ENCODE measurements around the gene WNT7B. TPM values are rescaled to one million over a fixed set of nuclear protein-coding genes. Genes with fewer than 3 reads are reported as not detected.

The WNT7B gene
- total and polyA plus RNA-seq, 2 experiments from 2014 or later: 0.10 TPM; not detected in 1

DNA sequence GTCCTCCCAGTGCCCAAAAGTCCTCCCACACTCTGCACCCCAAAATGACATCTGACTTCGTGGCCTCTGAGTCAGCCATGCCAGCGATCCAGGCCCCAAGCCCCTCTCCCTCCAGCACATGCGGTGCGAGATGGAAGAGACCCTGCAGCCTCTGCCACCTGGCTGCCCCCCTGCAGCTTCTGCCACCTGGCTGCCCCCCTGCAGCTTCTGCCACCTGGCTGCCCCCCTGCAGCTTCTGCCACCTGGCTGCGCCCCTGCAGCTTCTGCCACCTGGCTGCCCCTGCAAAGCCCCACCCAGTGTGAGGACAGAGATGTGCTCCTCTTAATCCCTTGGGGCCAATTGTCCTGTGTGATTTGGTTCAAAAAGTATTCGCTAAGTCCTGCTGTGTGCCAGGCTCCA lies 68.0 kb downstream of the WNT7B start (continued):
- TF ChIP-seq, protein P1, sequence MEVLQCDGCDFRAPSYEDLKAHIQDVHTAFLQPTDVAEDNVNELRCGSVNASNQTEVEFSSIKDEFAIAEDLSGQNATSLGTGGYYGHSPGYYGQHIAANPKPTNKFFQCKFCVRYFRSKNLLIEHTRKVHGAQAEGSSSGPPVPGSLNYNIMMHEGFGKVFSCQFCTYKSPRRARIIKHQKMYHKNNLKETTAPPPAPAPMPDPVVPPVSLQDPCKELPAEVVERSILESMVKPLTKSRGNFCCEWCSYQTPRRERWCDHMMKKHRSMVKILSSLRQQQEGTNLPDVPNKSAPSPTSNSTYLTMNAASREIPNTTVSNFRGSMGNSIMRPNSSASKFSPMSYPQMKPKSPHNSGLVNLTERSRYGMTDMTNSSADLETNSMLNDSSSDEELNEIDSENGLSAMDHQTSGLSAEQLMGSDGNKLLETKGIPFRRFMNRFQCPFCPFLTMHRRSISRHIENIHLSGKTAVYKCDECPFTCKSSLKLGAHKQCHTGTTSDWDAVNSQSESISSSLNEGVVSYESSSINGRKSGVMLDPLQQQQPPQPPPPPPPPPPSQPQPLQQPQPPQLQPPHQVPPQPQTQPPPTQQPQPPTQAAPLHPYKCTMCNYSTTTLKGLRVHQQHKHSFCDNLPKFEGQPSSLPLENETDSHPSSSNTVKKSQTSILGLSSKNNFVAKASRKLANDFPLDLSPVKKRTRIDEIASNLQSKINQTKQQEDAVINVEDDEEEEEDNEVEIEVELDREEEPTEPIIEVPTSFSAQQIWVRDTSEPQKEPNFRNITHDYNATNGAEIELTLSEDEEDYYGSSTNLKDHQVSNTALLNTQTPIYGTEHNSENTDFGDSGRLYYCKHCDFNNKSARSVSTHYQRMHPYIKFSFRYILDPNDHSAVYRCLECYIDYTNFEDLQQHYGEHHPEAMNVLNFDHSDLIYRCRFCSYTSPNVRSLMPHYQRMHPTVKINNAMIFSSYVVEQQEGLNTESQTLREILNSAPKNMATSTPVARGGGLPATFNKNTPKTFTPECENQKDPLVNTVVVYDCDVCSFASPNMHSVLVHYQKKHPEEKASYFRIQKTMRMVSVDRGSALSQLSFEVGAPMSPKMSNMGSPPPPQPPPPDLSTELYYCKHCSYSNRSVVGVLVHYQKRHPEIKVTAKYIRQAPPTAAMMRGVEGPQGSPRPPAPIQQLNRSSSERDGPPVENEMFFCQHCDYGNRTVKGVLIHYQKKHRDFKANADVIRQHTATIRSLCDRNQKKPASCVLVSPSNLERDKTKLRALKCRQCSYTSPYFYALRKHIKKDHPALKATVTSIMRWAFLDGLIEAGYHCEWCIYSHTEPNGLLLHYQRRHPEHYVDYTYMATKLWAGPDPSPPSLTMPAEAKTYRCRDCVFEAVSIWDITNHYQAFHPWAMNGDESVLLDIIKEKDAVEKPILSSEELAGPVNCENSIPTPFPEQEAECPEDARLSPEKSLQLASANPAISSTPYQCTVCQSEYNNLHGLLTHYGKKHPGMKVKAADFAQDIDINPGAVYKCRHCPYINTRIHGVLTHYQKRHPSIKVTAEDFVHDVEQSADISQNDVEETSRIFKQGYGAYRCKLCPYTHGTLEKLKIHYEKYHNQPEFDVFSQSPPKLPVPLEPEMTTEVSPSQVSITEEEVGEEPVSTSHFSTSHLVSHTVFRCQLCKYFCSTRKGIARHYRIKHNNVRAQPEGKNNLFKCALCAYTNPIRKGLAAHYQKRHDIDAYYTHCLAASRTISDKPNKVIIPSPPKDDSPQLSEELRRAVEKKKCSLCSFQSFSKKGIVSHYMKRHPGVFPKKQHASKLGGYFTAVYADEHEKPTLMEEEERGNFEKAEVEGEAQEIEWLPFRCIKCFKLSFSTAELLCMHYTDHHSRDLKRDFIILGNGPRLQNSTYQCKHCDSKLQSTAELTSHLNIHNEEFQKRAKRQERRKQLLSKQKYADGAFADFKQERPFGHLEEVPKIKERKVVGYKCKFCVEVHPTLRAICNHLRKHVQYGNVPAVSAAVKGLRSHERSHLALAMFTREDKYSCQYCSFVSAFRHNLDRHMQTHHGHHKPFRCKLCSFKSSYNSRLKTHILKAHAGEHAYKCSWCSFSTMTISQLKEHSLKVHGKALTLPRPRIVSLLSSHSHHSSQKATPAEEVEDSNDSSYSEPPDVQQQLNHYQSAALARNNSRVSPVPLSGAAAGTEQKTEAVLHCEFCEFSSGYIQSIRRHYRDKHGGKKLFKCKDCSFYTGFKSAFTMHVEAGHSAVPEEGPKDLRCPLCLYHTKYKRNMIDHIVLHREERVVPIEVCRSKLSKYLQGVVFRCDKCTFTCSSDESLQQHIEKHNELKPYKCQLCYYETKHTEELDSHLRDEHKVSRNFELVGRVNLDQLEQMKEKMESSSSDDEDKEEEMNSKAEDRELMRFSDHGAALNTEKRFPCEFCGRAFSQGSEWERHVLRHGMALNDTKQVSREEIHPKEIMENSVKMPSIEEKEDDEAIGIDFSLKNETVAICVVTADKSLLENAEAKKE (CRISPR knock-in tag; IDR thresholded peaks at IDR 0.05): no peak
- TF ChIP-seq EZH2phosphoT487 (IDR thresholded peaks at IDR 0.05; ENCODE audit: unreplicated experiment): no peak
- TF ChIP-seq NANOG (IDR thresholded peaks at IDR 0.05; ENCODE audit: borderline replicate concordance): no peak
- TF ChIP-seq STAT1 (IDR thresholded peaks at IDR 0.05; ENCODE audit: unreplicated experiment): no peak

DNA sequence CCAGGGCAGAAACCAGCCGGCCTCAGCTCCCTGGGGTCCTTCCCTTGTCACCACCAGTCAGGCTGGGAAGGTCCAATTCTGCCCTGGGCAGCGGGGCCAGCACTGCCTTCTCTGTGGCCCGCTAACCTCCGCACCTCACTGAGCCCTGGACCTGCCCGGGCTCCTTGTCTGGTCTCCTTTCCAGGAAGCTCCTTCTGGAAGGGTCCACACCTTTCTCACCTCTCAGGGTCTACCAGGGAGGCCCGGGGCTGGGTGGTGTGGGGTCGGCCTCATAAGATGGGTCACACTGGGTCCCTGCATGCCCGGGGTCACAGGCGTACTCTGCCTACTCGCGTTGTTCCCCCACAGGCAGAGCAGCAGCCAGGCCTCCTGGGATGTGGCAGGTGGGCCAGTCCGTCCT lies 69.0 kb downstream of the WNT7B start:
- no peaks in the 10 kb centered on the region for H3K36me3 ChIP-seq (ENCODE audit: insufficient read depth)
- no peaks in the 10 kb centered on the region for H3K79me2 ChIP-seq (replicated peaks; ENCODE audit: insufficient read depth)
- H3K27ac ChIP-seq (ENCODE audit: low read depth): no peak overlapping the region
- no peak overlapping the region for H3K4me3 ChIP-seq
- H3K9me3 Mint-ChIP-seq: no peaks in the 10 kb centered on the region
- peaks cover 7% of the 10 kb centered on the region for H3K27me3 Mint-ChIP-seq (ENCODE audit: insufficient read depth, low read depth, poor library complexity)
- no peak overlapping the region for H3K4me2 ChIP-seq
- H3K4me3 Mint-ChIP-seq: no peak overlapping the region
- no peak for DNase-seq (ENCODE audit: low spot score)
- no peak overlapping the region for H3K27ac Mint-ChIP-seq
- no peaks in the 10 kb centered on the region for H3K36me3 Mint-ChIP-seq (ENCODE audit: low read depth)
- H3K27me3 ChIP-seq (ENCODE audit: insufficient read depth): no peaks in the 10 kb centered on the region
- H3K4me1 Mint-ChIP-seq: no peaks in the 10 kb centered on the region; the same call in 2 of the 3 replicates
- no peaks in the 10 kb centered on the region for H3K9me2 ChIP-seq (ENCODE audit: insufficient read depth)
- no peaks in the 10 kb centered on the region for H3K4me1 ChIP-seq (ENCODE audit: insufficient read depth)
- H4K20me1 ChIP-seq (replicated peaks; ENCODE audit: insufficient read depth): no peaks in the 10 kb centered on the region
- no peaks in the 10 kb centered on the region for H3F3A ChIP-seq (replicated peaks; ENCODE audit: low read depth)
- no peak overlapping the region for H2AFZ ChIP-seq
- no peak for ATAC-seq
- TF ChIP-seq POLR2AphosphoS5 (IDR thresholded peaks at IDR 0.05; ENCODE audit: low read depth): no peak
- TF ChIP-seq NANOG (IDR thresholded peaks at IDR 0.05; ENCODE audit: borderline replicate concordance): no peak
- TF ChIP-seq, protein P2, sequence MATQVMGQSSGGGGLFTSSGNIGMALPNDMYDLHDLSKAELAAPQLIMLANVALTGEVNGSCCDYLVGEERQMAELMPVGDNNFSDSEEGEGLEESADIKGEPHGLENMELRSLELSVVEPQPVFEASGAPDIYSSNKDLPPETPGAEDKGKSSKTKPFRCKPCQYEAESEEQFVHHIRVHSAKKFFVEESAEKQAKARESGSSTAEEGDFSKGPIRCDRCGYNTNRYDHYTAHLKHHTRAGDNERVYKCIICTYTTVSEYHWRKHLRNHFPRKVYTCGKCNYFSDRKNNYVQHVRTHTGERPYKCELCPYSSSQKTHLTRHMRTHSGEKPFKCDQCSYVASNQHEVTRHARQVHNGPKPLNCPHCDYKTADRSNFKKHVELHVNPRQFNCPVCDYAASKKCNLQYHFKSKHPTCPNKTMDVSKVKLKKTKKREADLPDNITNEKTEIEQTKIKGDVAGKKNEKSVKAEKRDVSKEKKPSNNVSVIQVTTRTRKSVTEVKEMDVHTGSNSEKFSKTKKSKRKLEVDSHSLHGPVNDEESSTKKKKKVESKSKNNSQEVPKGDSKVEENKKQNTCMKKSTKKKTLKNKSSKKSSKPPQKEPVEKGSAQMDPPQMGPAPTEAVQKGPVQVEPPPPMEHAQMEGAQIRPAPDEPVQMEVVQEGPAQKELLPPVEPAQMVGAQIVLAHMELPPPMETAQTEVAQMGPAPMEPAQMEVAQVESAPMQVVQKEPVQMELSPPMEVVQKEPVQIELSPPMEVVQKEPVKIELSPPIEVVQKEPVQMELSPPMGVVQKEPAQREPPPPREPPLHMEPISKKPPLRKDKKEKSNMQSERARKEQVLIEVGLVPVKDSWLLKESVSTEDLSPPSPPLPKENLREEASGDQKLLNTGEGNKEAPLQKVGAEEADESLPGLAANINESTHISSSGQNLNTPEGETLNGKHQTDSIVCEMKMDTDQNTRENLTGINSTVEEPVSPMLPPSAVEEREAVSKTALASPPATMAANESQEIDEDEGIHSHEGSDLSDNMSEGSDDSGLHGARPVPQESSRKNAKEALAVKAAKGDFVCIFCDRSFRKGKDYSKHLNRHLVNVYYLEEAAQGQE (IDR thresholded peaks at IDR 0.05; ENCODE audit: unreplicated experiment): no peak
- TF ChIP-seq, protein P3, sequence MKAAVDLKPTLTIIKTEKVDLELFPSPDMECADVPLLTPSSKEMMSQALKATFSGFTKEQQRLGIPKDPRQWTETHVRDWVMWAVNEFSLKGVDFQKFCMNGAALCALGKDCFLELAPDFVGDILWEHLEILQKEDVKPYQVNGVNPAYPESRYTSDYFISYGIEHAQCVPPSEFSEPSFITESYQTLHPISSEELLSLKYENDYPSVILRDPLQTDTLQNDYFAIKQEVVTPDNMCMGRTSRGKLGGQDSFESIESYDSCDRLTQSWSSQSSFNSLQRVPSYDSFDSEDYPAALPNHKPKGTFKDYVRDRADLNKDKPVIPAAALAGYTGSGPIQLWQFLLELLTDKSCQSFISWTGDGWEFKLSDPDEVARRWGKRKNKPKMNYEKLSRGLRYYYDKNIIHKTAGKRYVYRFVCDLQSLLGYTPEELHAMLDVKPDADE (IDR thresholded peaks at IDR 0.05): no peak
- no peak for TF ChIP-seq EZH2 (IDR thresholded peaks at IDR 0.05; ENCODE audit: low read depth, unreplicated experiment)
- no peak for TF ChIP-seq JUNB (IDR thresholded peaks at IDR 0.05; ENCODE audit: unreplicated experiment)
- TF ChIP-seq, protein P4, sequence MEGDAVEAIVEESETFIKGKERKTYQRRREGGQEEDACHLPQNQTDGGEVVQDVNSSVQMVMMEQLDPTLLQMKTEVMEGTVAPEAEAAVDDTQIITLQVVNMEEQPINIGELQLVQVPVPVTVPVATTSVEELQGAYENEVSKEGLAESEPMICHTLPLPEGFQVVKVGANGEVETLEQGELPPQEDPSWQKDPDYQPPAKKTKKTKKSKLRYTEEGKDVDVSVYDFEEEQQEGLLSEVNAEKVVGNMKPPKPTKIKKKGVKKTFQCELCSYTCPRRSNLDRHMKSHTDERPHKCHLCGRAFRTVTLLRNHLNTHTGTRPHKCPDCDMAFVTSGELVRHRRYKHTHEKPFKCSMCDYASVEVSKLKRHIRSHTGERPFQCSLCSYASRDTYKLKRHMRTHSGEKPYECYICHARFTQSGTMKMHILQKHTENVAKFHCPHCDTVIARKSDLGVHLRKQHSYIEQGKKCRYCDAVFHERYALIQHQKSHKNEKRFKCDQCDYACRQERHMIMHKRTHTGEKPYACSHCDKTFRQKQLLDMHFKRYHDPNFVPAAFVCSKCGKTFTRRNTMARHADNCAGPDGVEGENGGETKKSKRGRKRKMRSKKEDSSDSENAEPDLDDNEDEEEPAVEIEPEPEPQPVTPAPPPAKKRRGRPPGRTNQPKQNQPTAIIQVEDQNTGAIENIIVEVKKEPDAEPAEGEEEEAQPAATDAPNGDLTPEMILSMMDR (conservative IDR thresholded peaks at IDR 0.05; ENCODE audit: low read depth in 2 of 2): no peak
- TF ChIP-seq ZNF114 (CRISPR knock-in tag; IDR thresholded peaks at IDR 0.05): no peak
- TF ChIP-seq STAT1 (IDR thresholded peaks at IDR 0.05; ENCODE audit: unreplicated experiment): no peak
- no peak for TF ChIP-seq EZH2phosphoT487 (IDR thresholded peaks at IDR 0.05; ENCODE audit: unreplicated experiment)
- no peak for TF ChIP-seq CREB1 (CRISPR knock-in tag; IDR thresholded peaks at IDR 0.05; ENCODE audit: low read depth)
- TF ChIP-seq ZNF331 (CRISPR knock-in tag; IDR thresholded peaks at IDR 0.05; ENCODE audit: low read depth): no peak

Measured in GM23338 (cell line).